HCT116 (cell line): Measurements from ENCODE around the gene ABCC10. TPM values are rescaled to one million over a fixed set of nuclear protein-coding genes. Genes with fewer than 3 reads are reported as not detected.

Experiments used
- ATAC-seq: fragments of 200-7000 bp; cut with Tn5 transposase; 2 replicates; pipeline ENCODE4 v1.9.1; 2020; ENCODE audit warnings: mild to moderate bottlenecking, moderate library complexity
- BruUV-seq: library from RNA; stranded (reverse); fragments of 400-500 nt; replicated peaks from 2 replicates; lab custom pipeline; 2021; lab: Mats Ljungman, UMichigan
- CTCF ChIA-PET: fragments of 300-600 bp; sonication (Branson Sonifier 250); formaldehyde crosslinking; loops from one replicate; lab custom pipeline; 2021; ENCODE audit warnings: antibody characterized with exemption; lab: Charles Lee
- POLR2A ChIA-PET: fragments of 300-600, 350-600 bp; sonication (Branson Sonifier 250); formaldehyde crosslinking; loops from one replicate; lab custom pipeline; 2021; ENCODE audit warnings: antibody characterized with exemption; lab: Charles Lee
- RAD21 ChIA-PET, 2 experiments: fragments of 300-600 bp; sonication (Branson Sonifier 250); formaldehyde crosslinking; loops; one replicate each; lab custom pipeline; 2023; ENCODE audit warnings: low total read pairs in 2 of 2; ENCODE audit not compliant: uncharacterized antibody in 2 of 2, unreplicated experiment in 2 of 2, low non-redundant PET in 1 of 2; lab: Charles Lee
- DNase-seq: peaks from one replicate; pipeline ENCODE4 v3.0.0-alpha.2; 2010; ENCODE audit warnings: low read depth, low spot score
- H2AFZ ChIP-seq: fragments of 200-600 bp; shearing (Covaris generic), sonication (generic); 2 replicates; pipeline ENCODE4 v1.6.1; 2017; ENCODE audit warnings: low read depth, mixed run types, mixed read lengths, antibody characterized with exemption, low read length; ENCODE audit not compliant: poor library complexity, severe bottlenecking
- H3K27ac ChIP-seq: 2 replicates; pipeline ENCODE4 v1.5.1; 2012; ENCODE audit warnings: low read depth, low read length
- H3K27me3 ChIP-seq: fragments of 200-600 bp; sonication (generic); 2 replicates; pipeline ENCODE4 v1.6.1; 2016; ENCODE audit warnings: mixed run types, low read length, mixed read lengths; ENCODE audit not compliant: insufficient read depth
- H3K36me3 ChIP-seq, 2 experiments: fragments of 200-500 bp in 1 of 2; fragments of 200-600 bp in 1 of 2; sonication (Bioruptor generic) in 1 of 2; sonication (generic) in 1 of 2; 2 replicates each; pipeline versions ENCODE4 v1.5.1 to v1.6.1; 2014 to 2016; ENCODE audit warnings: low read length in 2 of 2, inconsistent platforms in 1 of 2, mixed read lengths in 1 of 2, mixed run types in 1 of 2; ENCODE audit not compliant: insufficient read depth in 2 of 2, control insufficient read depth in 1 of 2
- H3K4me1 ChIP-seq, 2 experiments: fragments of 200-600 bp in 1 of 2; sonication (generic) in 1 of 2; 2 replicates each; pipeline versions ENCODE4 v1.5.1 to v1.6.1; 2012 to 2017; ENCODE audit warnings: low read length in 2 of 2, inconsistent platforms in 1 of 2, mild to moderate bottlenecking in 1 of 2, mixed read lengths in 1 of 2, mixed run types in 1 of 2, moderate library complexity in 1 of 2; ENCODE audit not compliant: insufficient read depth in 2 of 2, control insufficient read depth in 1 of 2
- H3K4me2 ChIP-seq: fragments of 200-600 bp; sonication (generic); 2 replicates; pipeline ENCODE4 v1.6.1; 2017; ENCODE audit warnings: mixed run types, low read length, mixed read lengths
- H3K4me3 ChIP-seq, 2 experiments: fragments of 200-600 bp in 1 of 2; sonication (generic) in 1 of 2; replicated peaks in 1 of 2; 2 replicates each; pipeline ENCODE4 v1.5.1; 2011 to 2016; ENCODE audit warnings: low read length in 2 of 2, control low read depth in 1 of 2, low read depth in 1 of 2, mild to moderate bottlenecking in 1 of 2, mixed read lengths in 1 of 2, mixed run types in 1 of 2
- H3K79me2 ChIP-seq: fragments of 200-600 bp; sonication (generic); 2 replicates; pipeline ENCODE4 v1.6.1; 2017; ENCODE audit warnings: mild to moderate bottlenecking, mixed run types, low read length, moderate library complexity, mixed read lengths; ENCODE audit not compliant: insufficient read depth
- H3K9ac ChIP-seq: fragments of 200-600 bp; sonication (generic); 2 replicates; pipeline ENCODE4 v1.6.1; 2016; ENCODE audit warnings: low read length, mixed read lengths
- H3K9me2 ChIP-seq: fragments of 200-600 bp; sonication (generic), shearing (Covaris generic); 2 replicates; pipeline ENCODE4 v1.6.1; 2017; ENCODE audit warnings: mixed run types, mild to moderate bottlenecking, moderate library complexity; ENCODE audit not compliant: insufficient read depth
- H3K9me3 ChIP-seq, 2 experiments: fragments of 200-500 bp in 1 of 2; fragments of 200-600 bp in 1 of 2; sonication (Bioruptor generic) in 1 of 2; sonication (generic) in 1 of 2; 2 replicates each; pipeline ENCODE4 v1.6.1; 2014 to 2017; ENCODE audit warnings: low read length in 2 of 2, mixed read lengths in 2 of 2, inconsistent platforms in 1 of 2, low read depth in 1 of 2, mild to moderate bottlenecking in 1 of 2, mixed run types in 1 of 2, moderate library complexity in 1 of 2; ENCODE audit not compliant: control insufficient read depth in 1 of 2, insufficient read depth in 1 of 2
- H4K20me1 ChIP-seq: fragments of 200-600 bp; sonication (generic), shearing (Covaris generic); 2 replicates; pipeline ENCODE4 v1.6.1; 2017; ENCODE audit warnings: mixed run types, mild to moderate bottlenecking, moderate library complexity; ENCODE audit not compliant: insufficient read depth
- ATF3 ChIP-seq: IDR thresholded peaks from 2 replicates; pipeline ENCODE4 v1.6.1; 2012
- CBX3 ChIP-seq: IDR thresholded peaks from 2 replicates; pipeline ENCODE4 v1.6.1; 2012; ENCODE audit warnings: low read depth
- CEBPB ChIP-seq: IDR thresholded peaks from 2 replicates; pipeline ENCODE4 v1.6.1; 2012; ENCODE audit warnings: low read depth
- ELF1 ChIP-seq: IDR thresholded peaks from 2 replicates; pipeline ENCODE4 v1.6.1; 2012; ENCODE audit warnings: low read depth, borderline replicate concordance
- EZH2 ChIP-seq: fragments of 200-600 bp; sonication (generic); IDR thresholded peaks from 2 replicates; pipeline ENCODE4 v1.6.1; 2017; ENCODE audit warnings: antibody characterized with exemption, mixed run types
- FOSL1 ChIP-seq: IDR thresholded peaks from 2 replicates; pipeline ENCODE4 v1.6.1; 2012; ENCODE audit warnings: low read depth
- JUND ChIP-seq: IDR thresholded peaks from 2 replicates; pipeline ENCODE4 v1.6.1; 2012
- MAX ChIP-seq: IDR thresholded peaks from 2 replicates; pipeline ENCODE4 v1.6.1; 2012
- RAD21 ChIP-seq: IDR thresholded peaks from 2 replicates; pipeline ENCODE4 v1.6.1; 2012; ENCODE audit warnings: low read depth, mild to moderate bottlenecking
- REST ChIP-seq: IDR thresholded peaks from 2 replicates; pipeline ENCODE4 v1.6.1; 2012; ENCODE audit warnings: low read depth
- SIN3A ChIP-seq: IDR thresholded peaks from 2 replicates; pipeline ENCODE4 v1.6.1; 2012; ENCODE audit warnings: low read depth
- SRF ChIP-seq: IDR thresholded peaks from 2 replicates; pipeline ENCODE4 v1.6.1; 2012; ENCODE audit warnings: low read depth
- TCF7L2 ChIP-seq: IDR thresholded peaks from 2 replicates; pipeline ENCODE4 v1.7.0; 2011; ENCODE audit warnings: borderline replicate concordance, inconsistent platforms; ENCODE audit not compliant: insufficient read depth, insufficient read length; ENCODE audit errors: extremely low read depth
- ZBTB33 ChIP-seq: IDR thresholded peaks from 2 replicates; pipeline ENCODE4 v1.6.1; 2011; ENCODE audit warnings: mild to moderate bottlenecking, low read length, moderate library complexity; ENCODE audit not compliant: insufficient replicate concordance; ENCODE audit errors: extremely low read depth
- ZFX ChIP-seq: fragments of 450-650 bp; IDR thresholded peaks from 2 replicates; pipeline ENCODE4 v1.6.1; 2017
- intact Hi-C: fragments of 100-400 bp; cut with micrococcal nuclease; formaldehyde crosslinking; loops from 2 replicates; pipeline ENCODE4 v1.10.0; 2022
- total RNA-seq: library from RNA; stranded (reverse); gene quantifications from one replicate; pipeline ENCODE4 v1.2.1, GENCODE V29; 2021; ENCODE audit not compliant: unreplicated experiment

The ABCC10 gene
- total RNA-seq, 1 experiment from 2014 or later: 29.9 TPM

GRCh38 chr6:43468240-43468639, 40.9 kb downstream of the ABCC10 start:
- POLR2A ChIA-PET: interaction anchor here (0.5 kb wide), 1 partner anchor 13 kb away, joined by 4 read pairs; the partner anchor contains the start of gene DLK2
- H2AFZ ChIP-seq: no peak overlapping the region
- intact Hi-C loops: no loop called here

GRCh38 chr6:43468748-43469681, 41.7 kb downstream of the ABCC10 start:
- Histone ChIP-seq H3K4me3 (no peak overlapping the region), H2AFZ (no peak overlapping the region), H3K4me1 (peaks cover 18 to 21% of the 10 kb centered on the region in 2 experiments), H3K9me2 (no peaks in the 10 kb centered on the region), H3K27ac (no peak overlapping the region), H3K9ac (no peak overlapping the region), H3K36me3 (no peaks in the 10 kb centered on the region), H3K79me2 (no peaks in the 10 kb centered on the region), H3K4me2 (no peak overlapping the region), H3K9me3 (no peaks in the 10 kb centered on the region), H4K20me1 (no peaks in the 10 kb centered on the region), H3K27me3 (no peaks in the 10 kb centered on the region)
- ChIA-PET CTCF (no interaction called here), POLR2A (no interaction called here), RAD21 (no interaction called here)
- DNase-seq: no peak
- no peak for ATAC-seq
- no TSS peak for BruUV-seq
- intact Hi-C loops: no loop called here
- TF ChIP-seq MAX: no peak
- no peak for TF ChIP-seq ATF3
- TF ChIP-seq ZFX: no peak
- TF ChIP-seq SIN3A: no peak
- no peak for TF ChIP-seq JUND
- TF ChIP-seq RAD21: no peak
- TF ChIP-seq CBX3: no peak
- TF ChIP-seq ZBTB33: no peak
- TF ChIP-seq REST: no peak
- TF ChIP-seq FOSL1: no peak
- no peak for TF ChIP-seq SRF
- no peak for TF ChIP-seq CEBPB
- TF ChIP-seq ELF1: no peak
- TF ChIP-seq EZH2: no peak

More at GRCh38 chr6:43468240-43468639, 40.9 kb downstream of the ABCC10 start:
- H3K4me3 ChIP-seq: no peak overlapping the region
- no peak for DNase-seq
- H3K4me1 ChIP-seq: peaks cover 18 to 21% of the 10 kb centered on the region in 2 experiments
- CTCF ChIA-PET: no interaction called here
- no peak overlapping the region for H3K27ac ChIP-seq
- H4K20me1 ChIP-seq: no peaks in the 10 kb centered on the region
- no peaks in the 10 kb centered on the region for H3K9me2 ChIP-seq
- H3K27me3 ChIP-seq: no peaks in the 10 kb centered on the region
- ATAC-seq: no peak
- no peaks in the 10 kb centered on the region for H3K9me3 ChIP-seq
- no peak overlapping the region for H3K9ac ChIP-seq
- H3K4me2 ChIP-seq: no peak overlapping the region
- RAD21 ChIA-PET: no interaction called here
- H3K79me2 ChIP-seq: no peaks in the 10 kb centered on the region
- BruUV-seq: no TSS peak
- no peaks in the 10 kb centered on the region for H3K36me3 ChIP-seq
- TF ChIP-seq RAD21 (no peak), TCF7L2 (no peak)
